ENCODE results near the gene EIF2B5.

DNA sequence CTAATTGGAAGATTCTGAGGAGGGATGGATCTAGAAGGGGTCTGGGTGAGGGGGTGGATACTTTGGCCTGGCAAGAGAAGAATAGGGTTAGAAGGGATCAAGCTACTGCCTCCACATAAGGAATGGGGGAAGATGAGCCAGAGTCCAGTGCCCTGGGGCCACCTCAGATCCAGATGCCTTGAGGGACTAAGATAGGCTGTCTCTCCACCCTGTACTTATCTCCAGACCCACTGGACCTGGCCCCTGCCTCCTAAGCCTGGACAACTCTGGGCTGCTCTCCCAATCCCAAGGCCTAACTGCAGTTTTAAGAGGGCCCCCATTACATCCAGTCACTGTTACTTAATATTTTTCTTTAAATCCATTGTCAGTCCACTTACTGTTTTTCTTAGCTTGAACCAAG, 22.0 kb downstream of the EIF2B5 start:
- TF ChIP-seq, protein P1, sequence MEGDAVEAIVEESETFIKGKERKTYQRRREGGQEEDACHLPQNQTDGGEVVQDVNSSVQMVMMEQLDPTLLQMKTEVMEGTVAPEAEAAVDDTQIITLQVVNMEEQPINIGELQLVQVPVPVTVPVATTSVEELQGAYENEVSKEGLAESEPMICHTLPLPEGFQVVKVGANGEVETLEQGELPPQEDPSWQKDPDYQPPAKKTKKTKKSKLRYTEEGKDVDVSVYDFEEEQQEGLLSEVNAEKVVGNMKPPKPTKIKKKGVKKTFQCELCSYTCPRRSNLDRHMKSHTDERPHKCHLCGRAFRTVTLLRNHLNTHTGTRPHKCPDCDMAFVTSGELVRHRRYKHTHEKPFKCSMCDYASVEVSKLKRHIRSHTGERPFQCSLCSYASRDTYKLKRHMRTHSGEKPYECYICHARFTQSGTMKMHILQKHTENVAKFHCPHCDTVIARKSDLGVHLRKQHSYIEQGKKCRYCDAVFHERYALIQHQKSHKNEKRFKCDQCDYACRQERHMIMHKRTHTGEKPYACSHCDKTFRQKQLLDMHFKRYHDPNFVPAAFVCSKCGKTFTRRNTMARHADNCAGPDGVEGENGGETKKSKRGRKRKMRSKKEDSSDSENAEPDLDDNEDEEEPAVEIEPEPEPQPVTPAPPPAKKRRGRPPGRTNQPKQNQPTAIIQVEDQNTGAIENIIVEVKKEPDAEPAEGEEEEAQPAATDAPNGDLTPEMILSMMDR (IDR thresholded peaks at IDR 0.05), result no peak
- no peak for TF ChIP-seq POLR2A (IDR thresholded peaks at IDR 0.05)
